A549 (cell line): Measurements from ENCODE around the gene ADORA1. TPM values are rescaled to one million over a fixed set of nuclear protein-coding genes. Genes with fewer than 3 reads are reported as not detected.

Experiments used
- ATAC-seq, 2 experiments: fragments of 200-7000 bp in 1 of 2; fragments of >200 bp in 1 of 2; cut with Nextera tagmentation in 1 of 2; cut with Tn5 transposase in 1 of 2; 3 replicates each; pipeline versions ENCODE4 v1.8.0 to v1.9.1; 2018 to 2020; ENCODE audit warnings: mild to moderate bottlenecking in 1 of 2, moderate library complexity in 1 of 2
- CTCF ChIA-PET: fragments of 300-600 bp; sonication (Branson Sonifier 250); formaldehyde crosslinking; extraction: SDS; loops from one replicate; lab custom pipeline; 2021; ENCODE audit warnings: antibody characterized with exemption, inconsistent platforms; lab: Yijun Ruan, JAX
- POLR2A ChIA-PET: fragments of 350-600 bp; formaldehyde crosslinking; extraction: SDS; loops from one replicate; lab custom pipeline; 2021; ENCODE audit warnings: antibody characterized with exemption, inconsistent platforms; lab: Yijun Ruan, JAX
- DNase-seq, 2 experiments: peaks; one replicate each; pipeline versions ENCODE4 v3.0.0 to v3.0.0-alpha.2; 2011 to 2016; ENCODE audit warnings: low read depth in 1 of 2, low spot score in 1 of 2
- FAIRE-seq: peaks from 2 replicates; lab custom pipeline; 2011; peaks lifted over from hg19 to GRCh38; lab: Jason Lieb, UNC
- H3K27ac ChIP-seq, 2 experiments: fragments of >200 bp; sonication (Bioruptor Twin); formaldehyde crosslinking; 3 replicates each; pipeline ENCODE4 v1.5.1; 2016 to 2017
- H3K4me1 ChIP-seq: fragments of >200 bp; sonication (Bioruptor Twin); formaldehyde crosslinking; 3 replicates; pipeline ENCODE4 v1.6.1; 2016
- H3K4me2 ChIP-seq: fragments of >200 bp; sonication (Bioruptor Twin); formaldehyde crosslinking; 3 replicates; pipeline ENCODE4 v1.6.1; 2016
- H3K4me3 ChIP-seq: fragments of >200 bp; sonication (Bioruptor Twin); formaldehyde crosslinking; 3 replicates; pipeline ENCODE4 v1.5.1; 2016
- H3K9me3 ChIP-seq: fragments of >200 bp; sonication (Bioruptor Twin); formaldehyde crosslinking; 3 replicates; pipeline ENCODE4 v1.6.1; 2016
- BHLHE40 ChIP-seq: IDR thresholded peaks from 2 replicates; pipeline ENCODE4 v1.6.1; 2012; ENCODE audit warnings: low read depth, low read length, inconsistent platforms
- EHMT2 ChIP-seq: fragments of 200-600 bp; sonication (generic); IDR thresholded peaks from 2 replicates; pipeline ENCODE4 v1.6.1; 2016; ENCODE audit warnings: antibody characterized with exemption, low read depth, mild to moderate bottlenecking, moderate library complexity
- EP300 ChIP-seq, 2 experiments: fragments of >200 bp; sonication (Bioruptor Twin); formaldehyde crosslinking; IDR thresholded peaks; 2 replicates in 1 of 2; 3 replicates in 1 of 2; pipeline ENCODE4 v1.6.1; 2016 to 2017
- HDAC2 ChIP-seq: fragments of 200-600 bp; sonication (generic); IDR thresholded peaks from 2 replicates; pipeline ENCODE4 v1.6.1; 2016
- HOXA7 ChIP-seq: fragments of 250-450 bp; sonication (Bioruptor Pico); IDR thresholded peaks from 2 replicates; pipeline ENCODE4 v1.5.0; 2020; ENCODE audit warnings: mild to moderate bottlenecking, moderate library complexity
- MAZ ChIP-seq: fragments of 150-350 bp; IDR thresholded peaks from 2 replicates; pipeline ENCODE4 v1.6.1; 2014; ENCODE audit warnings: antibody characterized with exemption, low read depth, low read length, borderline replicate concordance
- PHF8 ChIP-seq: fragments of 200-600 bp; sonication (generic); IDR thresholded peaks from 2 replicates; pipeline ENCODE4 v1.6.1; 2016; ENCODE audit warnings: low read depth, mild to moderate bottlenecking, antibody characterized with exemption, moderate library complexity, borderline replicate concordance
- POLR2A ChIP-seq: IDR thresholded peaks from 2 replicates; pipeline ENCODE4 v1.6.1; 2012; ENCODE audit warnings: mild to moderate bottlenecking, low read length
- POLR2AphosphoS2 ChIP-seq: conservative IDR thresholded peaks from 2 replicates; pipeline ENCODE4 v1.6.1; 2012; ENCODE audit warnings: low read length, improper control_type of control experiment, inconsistent platforms
- RAD21 ChIP-seq, 2 experiments: fragments of >200 bp in 1 of 2; sonication (Bioruptor Twin) in 1 of 2; formaldehyde crosslinking in 1 of 2; IDR thresholded peaks in 1 of 2; conservative IDR thresholded peaks in 1 of 2; 2 replicates in 1 of 2; 3 replicates in 1 of 2; pipeline ENCODE4 v1.6.1; 2012 to 2018; ENCODE audit warnings: inconsistent platforms in 1 of 2
- RARB ChIP-seq: fragments of 250-450 bp; sonication (Bioruptor Pico); IDR thresholded peaks from 2 replicates; pipeline ENCODE4 v1.8.0; 2021; ENCODE audit warnings: mild to moderate bottlenecking, moderate library complexity
- WGBS: methylation state at CpG from one replicate; pipeline ENCODE4 v1.1.6; 2017; ENCODE audit errors: missing lambda C conversion rate; 5-methylcytosine and 5-hydroxymethylcytosine counted together
- polyA plus RNA-seq, 4 experiments: library from polyadenylated mRNA; depleted of rRNA in 3 of 4; stranded (reverse); fragments of >200 nt; fragmentation: RNase III in 1 of 4; extraction: RNeasy Plus Mini Kit Qiagen cat#74134 plus additional on column Dnase treatment in 1 of 4; gene quantifications; 2 replicates in 3 of 4; 3 replicates in 1 of 4; pipeline ENCODE4 v1.2.3, GENCODE V29; 2011 to 2017
- TF ChIP-seq, protein P1 (sequence below): fragments of 200-600 bp; sonication (generic); IDR thresholded peaks from 2 replicates; pipeline ENCODE4 v1.6.1; 2016; ENCODE audit warnings: antibody characterized with exemption, mild to moderate bottlenecking, moderate library complexity
- TF ChIP-seq, protein P2 (sequence below): fragments of >200 bp; sonication (Bioruptor Twin); formaldehyde crosslinking; IDR thresholded peaks from 3 replicates; pipeline ENCODE4 v1.5.1; 2016

ADORA1 gene
- polyA plus RNA-seq, 2 of the 4 experiments (the other 2 are of a cell fraction): 0.48 to 2.4 TPM

DNA sequence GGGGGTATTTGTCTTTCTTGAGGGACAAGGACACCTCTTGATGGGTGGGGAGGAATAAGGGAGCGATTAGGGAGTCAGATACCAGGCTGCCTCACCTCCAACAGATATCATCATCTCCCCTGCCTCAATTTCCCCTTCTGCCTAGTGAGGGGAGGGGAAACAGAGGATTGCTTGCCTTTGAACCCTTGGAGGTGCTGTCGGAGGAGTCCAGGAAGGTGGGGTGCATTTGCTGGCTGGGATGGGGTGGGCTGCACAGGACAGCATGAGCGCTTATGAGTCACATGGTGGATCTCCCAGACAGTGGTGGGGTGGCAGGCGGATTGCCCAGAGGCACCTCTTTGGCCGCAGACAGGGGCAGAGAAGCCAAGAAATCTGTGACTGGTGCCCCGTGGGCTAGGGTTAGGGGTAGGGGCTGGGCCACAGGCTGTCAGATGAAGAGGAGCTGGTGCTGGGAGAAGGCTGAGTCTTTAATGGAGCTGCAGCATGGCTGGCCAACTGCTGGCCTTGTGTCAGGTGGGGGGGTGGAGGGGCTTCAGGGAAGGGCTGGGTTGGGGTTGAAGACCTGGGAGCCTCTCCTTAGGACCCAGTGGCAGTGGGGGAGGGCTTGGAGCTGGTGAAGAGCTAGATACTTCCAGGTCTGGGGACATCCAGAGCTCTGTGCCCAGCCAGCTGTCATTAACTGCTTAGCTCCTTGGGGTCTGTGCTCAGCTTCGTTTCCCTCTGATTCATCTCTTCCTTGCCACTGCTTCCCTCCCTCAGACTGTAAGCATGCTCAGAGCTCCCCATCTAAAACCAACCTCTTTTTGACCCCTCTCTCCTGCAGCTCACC, 7.0 kb upstream of the ADORA1 start (continued):
- TF ChIP-seq, protein P1, sequence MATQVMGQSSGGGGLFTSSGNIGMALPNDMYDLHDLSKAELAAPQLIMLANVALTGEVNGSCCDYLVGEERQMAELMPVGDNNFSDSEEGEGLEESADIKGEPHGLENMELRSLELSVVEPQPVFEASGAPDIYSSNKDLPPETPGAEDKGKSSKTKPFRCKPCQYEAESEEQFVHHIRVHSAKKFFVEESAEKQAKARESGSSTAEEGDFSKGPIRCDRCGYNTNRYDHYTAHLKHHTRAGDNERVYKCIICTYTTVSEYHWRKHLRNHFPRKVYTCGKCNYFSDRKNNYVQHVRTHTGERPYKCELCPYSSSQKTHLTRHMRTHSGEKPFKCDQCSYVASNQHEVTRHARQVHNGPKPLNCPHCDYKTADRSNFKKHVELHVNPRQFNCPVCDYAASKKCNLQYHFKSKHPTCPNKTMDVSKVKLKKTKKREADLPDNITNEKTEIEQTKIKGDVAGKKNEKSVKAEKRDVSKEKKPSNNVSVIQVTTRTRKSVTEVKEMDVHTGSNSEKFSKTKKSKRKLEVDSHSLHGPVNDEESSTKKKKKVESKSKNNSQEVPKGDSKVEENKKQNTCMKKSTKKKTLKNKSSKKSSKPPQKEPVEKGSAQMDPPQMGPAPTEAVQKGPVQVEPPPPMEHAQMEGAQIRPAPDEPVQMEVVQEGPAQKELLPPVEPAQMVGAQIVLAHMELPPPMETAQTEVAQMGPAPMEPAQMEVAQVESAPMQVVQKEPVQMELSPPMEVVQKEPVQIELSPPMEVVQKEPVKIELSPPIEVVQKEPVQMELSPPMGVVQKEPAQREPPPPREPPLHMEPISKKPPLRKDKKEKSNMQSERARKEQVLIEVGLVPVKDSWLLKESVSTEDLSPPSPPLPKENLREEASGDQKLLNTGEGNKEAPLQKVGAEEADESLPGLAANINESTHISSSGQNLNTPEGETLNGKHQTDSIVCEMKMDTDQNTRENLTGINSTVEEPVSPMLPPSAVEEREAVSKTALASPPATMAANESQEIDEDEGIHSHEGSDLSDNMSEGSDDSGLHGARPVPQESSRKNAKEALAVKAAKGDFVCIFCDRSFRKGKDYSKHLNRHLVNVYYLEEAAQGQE: no peak
- no peak for TF ChIP-seq PHF8

DNA sequence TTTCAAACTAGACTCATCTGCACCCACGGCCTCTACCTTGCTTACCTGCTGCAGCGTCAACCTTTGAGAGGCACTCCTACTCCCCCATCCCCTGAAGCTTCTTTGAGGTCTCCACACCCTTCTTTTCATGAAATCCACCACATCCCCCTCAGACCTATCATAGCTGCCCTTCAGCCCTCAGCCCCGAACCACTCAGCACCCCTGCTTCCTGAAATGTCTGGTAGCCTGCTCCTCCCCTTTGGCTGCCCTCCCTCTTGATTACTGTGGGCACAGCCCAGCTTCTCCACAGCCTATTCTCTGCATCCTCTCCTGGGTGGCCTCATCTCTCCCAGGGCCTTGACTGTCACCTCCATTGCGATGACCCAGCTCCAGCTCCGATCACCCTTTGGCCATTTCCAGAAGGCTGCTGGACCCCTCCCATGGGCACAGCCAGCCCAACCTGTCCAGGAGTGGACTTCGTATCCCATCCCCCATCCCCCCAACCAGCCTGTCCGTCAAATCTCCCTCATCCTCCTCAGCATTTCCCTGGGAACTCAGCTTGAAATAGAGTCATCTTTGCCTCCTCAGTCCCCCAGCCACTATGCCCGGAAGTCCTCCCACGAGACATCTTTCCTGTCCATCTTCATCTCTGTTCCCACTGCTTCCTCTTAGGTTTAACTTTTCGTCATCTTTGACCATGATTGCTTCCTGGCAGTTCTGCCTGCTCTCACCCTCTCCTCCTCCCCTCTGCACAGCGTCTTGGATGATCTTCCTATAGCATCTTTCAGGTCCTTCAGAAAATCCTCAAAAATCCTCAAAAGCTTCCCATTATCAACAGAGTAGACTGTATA, 6.1 kb upstream of the ADORA1 start:
- CTCF ChIA-PET: interaction anchor here (0.6 to 10.1 kb wide), 12 partner anchors 9 to 760 kb away, joined by 3 to 292 read pairs (median 7); partner anchors contain the start of genes ADORA1 and MYBPH
- Histone ChIP-seq H3K4me3 (no peak overlapping the region), H3K4me1 (peaks cover 5% of the 10 kb centered on the region; the same call in 1 of the 3 replicates), H3K4me2 (no peak overlapping the region), H3K9me3 (no peaks in the 10 kb centered on the region), H3K27ac (no peak overlapping the region)
- no peak for TF ChIP-seq EP300 (IDR thresholded peaks at IDR 0.05)
- no peak for TF ChIP-seq HDAC2
- no peak for TF ChIP-seq BHLHE40
- TF ChIP-seq POLR2A: no peak
- no peak for TF ChIP-seq POLR2AphosphoS2
- TF ChIP-seq, protein P1: no peak
- no peak for TF ChIP-seq RARB (CRISPR knock-in tag)
- TF ChIP-seq, protein P2, sequence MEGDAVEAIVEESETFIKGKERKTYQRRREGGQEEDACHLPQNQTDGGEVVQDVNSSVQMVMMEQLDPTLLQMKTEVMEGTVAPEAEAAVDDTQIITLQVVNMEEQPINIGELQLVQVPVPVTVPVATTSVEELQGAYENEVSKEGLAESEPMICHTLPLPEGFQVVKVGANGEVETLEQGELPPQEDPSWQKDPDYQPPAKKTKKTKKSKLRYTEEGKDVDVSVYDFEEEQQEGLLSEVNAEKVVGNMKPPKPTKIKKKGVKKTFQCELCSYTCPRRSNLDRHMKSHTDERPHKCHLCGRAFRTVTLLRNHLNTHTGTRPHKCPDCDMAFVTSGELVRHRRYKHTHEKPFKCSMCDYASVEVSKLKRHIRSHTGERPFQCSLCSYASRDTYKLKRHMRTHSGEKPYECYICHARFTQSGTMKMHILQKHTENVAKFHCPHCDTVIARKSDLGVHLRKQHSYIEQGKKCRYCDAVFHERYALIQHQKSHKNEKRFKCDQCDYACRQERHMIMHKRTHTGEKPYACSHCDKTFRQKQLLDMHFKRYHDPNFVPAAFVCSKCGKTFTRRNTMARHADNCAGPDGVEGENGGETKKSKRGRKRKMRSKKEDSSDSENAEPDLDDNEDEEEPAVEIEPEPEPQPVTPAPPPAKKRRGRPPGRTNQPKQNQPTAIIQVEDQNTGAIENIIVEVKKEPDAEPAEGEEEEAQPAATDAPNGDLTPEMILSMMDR: no peak
- no peak for TF ChIP-seq RAD21 (conservative IDR thresholded peaks at IDR 0.05 in 1 of 2, IDR thresholded peaks at IDR 0.05 in 1 of 2)
- TF ChIP-seq HOXA7: no peak
- TF ChIP-seq EHMT2: no peak
- TF ChIP-seq MAZ: no peak
- POLR2A ChIA-PET: no interaction called here
- DNase-seq: no peak
- FAIRE-seq: no peak
- no peak for ATAC-seq
- 43% methylated on average over 11 of the region's 11 CpGs for WGBS
